GM12878 (cell line): ENCODE data around the gene KCNQ1OT1. TPM values are rescaled to one million over a fixed set of nuclear protein-coding genes. Genes with fewer than 3 reads are reported as not detected.

Experiments
- ATAC-seq: fragments of 200-7000 bp; cut with Tn5 transposase; 3 replicates; pipeline ENCODE4 v1.9.1; 2020; ENCODE audit warnings: mild to moderate bottlenecking, moderate library complexity
- BruUV-seq: library from RNA; stranded (reverse); fragments of 400-500 nt; replicated peaks from 2 replicates; lab custom pipeline; 2021; lab: Mats Ljungman, UMichigan
- CTCF ChIA-PET: fragments of 300-600 bp; sonication (Branson Sonifier 250); formaldehyde crosslinking; extraction: SDS; loops from one replicate; lab custom pipeline; 2021; ENCODE audit warnings: inconsistent platforms; lab: Yijun Ruan, JAX
- POLR2A ChIA-PET: fragments of 350-600 bp; formaldehyde crosslinking; extraction: SDS; loops from one replicate; lab custom pipeline; 2021; ENCODE audit warnings: inconsistent platforms; lab: Charles Lee
- RAD21 ChIA-PET: fragments of 300-600 bp; sonication (Branson Sonifier 250); formaldehyde crosslinking; loops from one replicate; lab custom pipeline; 2023; ENCODE audit warnings: antibody characterized with exemption; ENCODE audit not compliant: unreplicated experiment; lab: Charles Lee
- SMC1A ChIA-PET: fragments of 300-600 bp; sonication (Branson Sonifier 250); formaldehyde crosslinking; loops from one replicate; lab custom pipeline; 2023; ENCODE audit not compliant: unreplicated experiment, uncharacterized antibody; lab: Charles Lee
- DNase-seq: peaks from one replicate; pipeline ENCODE4 v3.0.0-alpha.2; 2011; ENCODE audit warnings: low read depth, low spot score
- FAIRE-seq: peaks from 3 replicates; lab custom pipeline; 2011; peaks lifted over from hg19 to GRCh38; lab: Jason Lieb, UNC
- H2AFZ ChIP-seq: 2 replicates; pipeline ENCODE4 v1.6.0; 2011; ENCODE audit warnings: low read depth, low read length, control low read depth; ENCODE audit not compliant: control insufficient read depth
- H3K27ac ChIP-seq: 2 replicates; pipeline ENCODE4 v1.5.1; 2011; ENCODE audit warnings: control low read depth; ENCODE audit not compliant: control insufficient read depth, insufficient read depth
- H3K27me3 ChIP-seq, 2 experiments: replicated peaks in 1 of 2; 2 replicates each; pipeline versions ENCODE4 v1.6.0 to v1.6.1; 2011; ENCODE audit warnings: low read length in 1 of 2; ENCODE audit not compliant: control insufficient read depth in 2 of 2, insufficient read depth in 2 of 2
- H3K36me3 ChIP-seq, 2 experiments: 2 replicates each; pipeline ENCODE4 v1.5.1; 2011; ENCODE audit warnings: low read length in 1 of 2; ENCODE audit not compliant: control insufficient read depth in 2 of 2, insufficient read depth in 2 of 2
- H3K4me1 ChIP-seq: 2 replicates; pipeline ENCODE4 v1.6.1; 2011; ENCODE audit warnings: mild to moderate bottlenecking, low read length, moderate library complexity, mixed read lengths; ENCODE audit not compliant: control insufficient read depth, insufficient read depth
- H3K4me2 ChIP-seq: 2 replicates; pipeline ENCODE4 v1.6.0; 2011; ENCODE audit warnings: control low read depth; ENCODE audit not compliant: control insufficient read depth, insufficient read depth
- H3K4me3 ChIP-seq: fragments of 200-600 bp; sonication (generic); 2 replicates; pipeline ENCODE4 v1.5.1; 2016
- H3K79me2 ChIP-seq: 2 replicates; pipeline ENCODE4 v1.6.0; 2011; ENCODE audit warnings: low read length; ENCODE audit not compliant: control insufficient read depth, insufficient read depth
- H3K9ac ChIP-seq: 2 replicates; pipeline ENCODE4 v1.8.0; 2011; ENCODE audit warnings: low read length, control low read depth, mixed read lengths; ENCODE audit not compliant: control insufficient read depth, insufficient read depth
- H3K9me3 ChIP-seq: replicated peaks from 3 replicates; pipeline ENCODE4 v1.5.1; 2011; ENCODE audit warnings: mild to moderate bottlenecking, low read length; ENCODE audit not compliant: control insufficient read depth, insufficient read depth
- H4K20me1 ChIP-seq: 2 replicates; pipeline ENCODE4 v1.6.0; 2011; ENCODE audit not compliant: control insufficient read depth, insufficient read depth
- ETV6 ChIP-seq, 2 experiments: fragments of 450-650 bp in 1 of 2; IDR thresholded peaks in 1 of 2; conservative IDR thresholded peaks in 1 of 2; 2 replicates each; pipeline ENCODE4 v1.6.1; 2014; ENCODE audit warnings: antibody characterized with exemption in 1 of 2, borderline replicate concordance in 1 of 2, low read depth in 1 of 2, mild to moderate bottlenecking in 1 of 2, moderate library complexity in 1 of 2
- ZNF274 ChIP-seq: IDR thresholded peaks from one replicate; pipeline ENCODE4 v1.8.0; 2011; ENCODE audit not compliant: insufficient read length, insufficient read depth
- WGBS: methylation state at CpG from one replicate; pipeline ENCODE4 v1.1.6; 2016; ENCODE audit warnings: low lambda C conversion rate; ENCODE audit not compliant: insufficient replicate concordance, insufficient coverage; ENCODE audit errors: missing lambda C conversion rate; 5-methylcytosine and 5-hydroxymethylcytosine counted together
- in situ Hi-C: fragments of 300-500 bp; cut with MboI; formaldehyde crosslinking; loops from 9 replicates; pipeline ENCODE4 v1.14.3; 2018; ENCODE audit warnings: mixed read lengths
- intact Hi-C: fragments of 100-400 bp; cut with micrococcal nuclease; formaldehyde crosslinking; loops from one replicate; pipeline ENCODE4 v1.14.2; 2022; ENCODE audit not compliant: unreplicated experiment
- polyA plus RNA-seq, 11 experiments: library from polyadenylated mRNA; depleted of rRNA in 4 of 11; unstranded in 6 of 11; stranded (reverse) in 5 of 11; fragments of >200 nt; fragmentation: Nextera tagmentation in 4 of 11; fragmentation: Illumina TruSeq in 1 of 11; extraction: Ambion mirVana in 4 of 11; extraction: Trizol in 1 of 11; gene quantifications; 1 replicate in 1 of 11; 2 replicates in 10 of 11; pipeline versions ENCODE4 v1.2.1 to v1.2.3, GENCODE V29; 2011 to 2016; ENCODE audit warnings: inconsistent platforms in 2 of 11, missing spikeins in 2 of 11, low read depth in 1 of 11
- total RNA-seq, 4 experiments: library from RNA; depleted of rRNA in 3 of 4; stranded (reverse); fragments of >200 nt in 3 of 4; fragmentation: Illumina TruSeq in 1 of 4; extraction: Trizol in 1 of 4; gene quantifications; 2 replicates each; pipeline versions ENCODE4 v1.2.1 to v1.2.3, GENCODE V29; 2013 to 2021
- TF ChIP-seq, protein P1 (sequence below): IDR thresholded peaks from 2 replicates; pipeline ENCODE4 v1.6.1; 2011; ENCODE audit warnings: borderline replicate concordance, low read depth, mild to moderate bottlenecking, moderate library complexity, mixed read lengths, low read length; ENCODE audit not compliant: insufficient read depth; ENCODE audit errors: extremely low read length

KCNQ1OT1 gene
- total and polyA plus RNA-seq, 10 of the 15 experiments (the other 5 are each of a cell fraction or from before 2014, with no cell fraction given), result 0.02 to 1.6 (median 0.41) TPM

DNA sequence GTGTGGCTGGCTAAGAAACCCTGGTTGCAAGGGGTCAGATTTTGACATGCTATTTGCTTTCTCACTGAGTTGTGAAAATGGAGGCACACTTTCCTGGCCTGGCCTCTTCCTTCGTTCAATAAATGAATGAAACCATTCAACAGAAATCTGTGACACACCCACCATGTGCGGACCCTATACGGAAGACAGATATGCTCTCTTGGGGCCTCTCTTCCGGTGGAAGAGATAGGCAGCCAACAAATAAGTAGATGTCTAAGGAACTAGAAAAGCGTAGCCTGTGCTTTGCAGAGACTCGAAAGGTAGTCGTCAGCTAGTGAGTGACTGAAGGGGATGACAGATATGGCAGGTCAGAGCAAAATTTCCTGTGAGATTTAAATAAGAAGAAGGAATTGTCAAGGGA lies 5.3 kb downstream of the KCNQ1OT1 start:
- POLR2A ChIA-PET, result no interaction called here
- ATAC-seq, result no peak
- BruUV-seq, result no TSS peak
- no peak overlapping the region for H3K4me3 ChIP-seq
- in situ Hi-C loops (no loop called here), intact Hi-C loops (no loop called here)
- peaks cover 0 to 2% of the 10 kb centered on the region in 2 experiments; a peak in 1 of 4 replicates for H3K36me3 ChIP-seq
- H4K20me1 ChIP-seq, result no peaks in the 10 kb centered on the region
- CTCF ChIA-PET, result interaction anchor here (0.8 kb wide), 1 partner anchor 11 kb away, joined by 3 read pairs; no protein-coding TSS in a partner anchor
- H3K4me1 ChIP-seq, result no peaks in the 10 kb centered on the region; the same call in 1 of the 2 replicates
- no peak for FAIRE-seq
- no peak overlapping the region for H3K27ac ChIP-seq
- no peak for DNase-seq
- no peaks in the 10 kb centered on the region; the same call in 2 of the 3 replicates for H3K9me3 ChIP-seq
- H3K79me2 ChIP-seq, result peaks cover 47% of the 10 kb centered on the region
- no peak overlapping the region for H2AFZ ChIP-seq
- RAD21 ChIA-PET, result no interaction called here
- H3K9ac ChIP-seq, result no peak overlapping the region
- WGBS, result 86% methylated on average over 7 of the region's 7 CpGs
- no peak for TF ChIP-seq ETV6 (conservative IDR thresholded peaks at IDR 0.05 in 1 of 2, IDR thresholded peaks at IDR 0.05 in 1 of 2; ENCODE audit: borderline replicate concordance in 1 of 2, low read depth in 1 of 2)
- TF ChIP-seq, protein P1, sequence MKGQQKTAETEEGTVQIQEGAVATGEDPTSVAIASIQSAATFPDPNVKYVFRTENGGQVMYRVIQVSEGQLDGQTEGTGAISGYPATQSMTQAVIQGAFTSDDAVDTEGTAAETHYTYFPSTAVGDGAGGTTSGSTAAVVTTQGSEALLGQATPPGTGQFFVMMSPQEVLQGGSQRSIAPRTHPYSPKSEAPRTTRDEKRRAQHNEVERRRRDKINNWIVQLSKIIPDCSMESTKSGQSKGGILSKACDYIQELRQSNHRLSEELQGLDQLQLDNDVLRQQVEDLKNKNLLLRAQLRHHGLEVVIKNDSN, result no peak
- TF ChIP-seq ZNF274, result no peak
- H3K27me3 ChIP-seq, result no peaks in the 10 kb centered on the region; a peak in 1 of 4 replicates
- H3K4me2 ChIP-seq, result no peak overlapping the region; the same call in 1 of the 2 replicates
- SMC1A ChIA-PET, result no interaction called here
